ENCODE measurements around the gene CDX4.
"Not testable (repeated sequence)": the region's sequence is repeated elsewhere in the genome, so short reads cannot be mapped to it uniquely, and the experiment has no call there.

CDX4 gene

GRCh38 chrX:73446831-73447230 is at the start of gene CDX4:
TSS of gene CDX4 (plus strand) at chrX:73447053. CDS start at chrX:73447254, 201 bp downstream.
- no peak for DNase-seq

GRCh38 chrX:73398185-73398914 is 48.5 kb upstream of the CDX4 start:
- DNase-seq, result no peak

- no peak for DNase-seq
Observed at GRCh38 chrX:73400136-73400748, 46.6 kb upstream of the CDX4 start.

GRCh38 chrX:73401591-73402266 is 45.1 kb upstream of the CDX4 start:
- no peak for DNase-seq

GRCh38 chrX:73412930-73413329 is 33.9 kb upstream of the CDX4 start:
- DNase-seq, result no peak

GRCh38 chrX:73447311-73447794 is 500 bp downstream of the CDX4 start:
- no peak for DNase-seq

GRCh38 chrX:73448379-73448778 is 1.5 kb downstream of the CDX4 start:
- no peak for DNase-seq

GRCh38 chrX:73455171-73455570 is 8.3 kb downstream of the CDX4 start:
- no peak for DNase-seq

- DNase-seq, result no peak
Observed at GRCh38 chrX:73457306-73457705, 10.5 kb downstream of the CDX4 start.

GRCh38 chrX:73468376-73468775 is 21.5 kb downstream of the CDX4 start:
- no peak for DNase-seq

GRCh38 chrX:73478961-73479360 is 32.1 kb downstream of the CDX4 start:
- DNase-seq, result no peak

GRCh38 chrX:73481521-73481920 is 34.7 kb downstream of the CDX4 start:
- no peak for DNase-seq

GRCh38 chrX:73490661-73491060 is 43.8 kb downstream of the CDX4 start:
- no peak for DNase-seq

GRCh38 chrX:73492178-73492577 is 45.3 kb downstream of the CDX4 start:
- DNase-seq, result not testable (repeated sequence)

Data from hematopoietic multipotent progenitor cell treated with erythropoietin and hydrocortisone succinate and interleukin-3 and kit ligand, for 6 days (in vitro differentiated cells).